Measurements from ENCODE around the gene TMED6. TPM values are rescaled to one million over a fixed set of nuclear protein-coding genes. Genes with fewer than 3 reads are reported as not detected.

The TMED6 gene
- total and polyA plus RNA-seq, 4 donors, result 0.24 to 0.95 (median 0.49) TPM

DNA sequence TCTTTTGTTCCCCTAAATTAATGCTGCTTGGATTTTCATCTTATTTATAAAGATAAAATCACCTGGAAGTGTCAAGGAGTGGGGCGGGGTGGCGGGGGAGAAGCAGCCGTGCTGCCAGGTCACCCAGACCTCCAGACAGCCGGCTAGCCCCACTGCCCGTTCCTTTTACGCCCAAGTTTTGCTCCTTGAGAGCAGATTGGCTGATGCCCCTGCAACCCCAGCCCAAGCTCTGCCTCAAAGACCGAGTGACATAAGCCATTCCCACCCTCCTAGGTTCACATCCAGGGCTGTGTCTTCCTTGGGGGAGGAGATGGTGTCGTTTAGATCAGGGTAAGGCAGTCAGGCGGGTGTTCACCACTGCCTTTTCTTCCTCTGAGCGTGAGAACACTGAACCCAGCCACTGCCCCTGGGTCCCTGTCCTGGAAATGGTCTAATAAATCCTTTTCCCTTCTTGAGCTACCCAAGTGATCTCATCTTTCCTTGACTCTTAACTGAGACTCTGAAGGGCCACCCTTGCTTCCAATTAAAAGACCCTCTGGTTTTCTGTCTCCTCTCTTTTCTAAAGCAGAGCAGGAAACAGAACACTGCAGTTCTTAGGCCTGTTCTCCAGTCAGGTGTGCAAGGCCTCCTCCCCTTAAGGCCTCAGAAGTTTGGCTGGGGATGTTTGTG is 26.9 kb downstream of the TMED6 start:
- no peak overlapping the region for H3K27ac ChIP-seq (ENCODE audit: low read depth in 1 of 2, low read length in 1 of 2)
- H3K4me1 ChIP-seq (ENCODE audit: control insufficient read depth in 5 of 5, insufficient read depth in 5 of 5, low read length in 5 of 5), result peaks cover 10 to 14% (median 13%) of the 10 kb centered on the region in 5 donors
- ATAC-seq (ENCODE audit: insufficient read depth, low FRiP score) (no peak), DNase-seq (no peak)
- no peak overlapping the region for H3K9ac ChIP-seq (ENCODE audit: insufficient read depth in 1 of 2, low read length in 2 of 2)
- H3K27me3 ChIP-seq (ENCODE audit: control insufficient read depth in 3 of 3, insufficient read depth in 3 of 3, low read length in 2 of 3), result no peaks in the 10 kb centered on the region
- no peak for TF ChIP-seq CTCF (IDR thresholded peaks at IDR 0.05; ENCODE audit: control extremely low read depth, extremely low read depth)
- no peaks in the 10 kb centered on the region for H3K9me3 ChIP-seq (ENCODE audit: control insufficient read depth in 4 of 4, insufficient read depth in 3 of 4, low read length in 3 of 4)
- H3K36me3 ChIP-seq (ENCODE audit: control insufficient read depth in 4 of 4, insufficient read depth in 4 of 4, low read length in 4 of 4), result peaks cover 20 to 56% (median 46%) of the 10 kb centered on the region in 4 donors
- 84 to 85% methylated on average over 10 of the region's 10 CpGs for WGBS, 2 donors
- H3K4me3 ChIP-seq, result no peak overlapping the region

DNA sequence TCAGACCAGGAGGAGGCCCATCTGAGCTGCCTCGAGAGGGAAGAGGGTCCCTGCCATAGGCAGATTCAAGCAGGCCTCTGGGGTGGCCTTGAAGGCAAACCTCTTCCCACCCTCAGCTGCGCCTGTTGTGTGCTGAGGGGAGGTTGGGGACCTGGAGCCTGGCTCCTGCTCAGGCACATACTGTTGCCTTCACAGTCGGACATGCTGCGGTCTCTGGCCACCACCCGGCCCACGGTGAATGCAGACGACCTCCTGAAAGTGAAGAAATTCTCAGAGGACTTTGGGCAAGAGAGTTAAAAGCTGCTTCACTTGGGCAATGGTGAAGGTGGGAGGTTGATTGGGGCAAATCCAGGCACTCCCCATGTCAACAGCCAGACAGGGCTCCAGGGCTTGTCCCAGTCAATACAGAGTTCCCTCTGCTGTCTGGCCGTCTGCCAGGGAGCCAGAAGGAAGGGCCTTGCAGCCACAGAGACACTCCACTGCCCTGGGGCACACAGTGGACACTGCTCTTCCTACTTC is 27.5 kb downstream of the TMED6 start:
- Histone ChIP-seq H3K27ac (ENCODE audit: low read depth in 1 of 2, low read length in 1 of 2) (no peak overlapping the region), H3K9me3 (ENCODE audit: control insufficient read depth in 4 of 4, insufficient read depth in 3 of 4, low read length in 3 of 4) (no peaks in the 10 kb centered on the region), H3K4me1 (ENCODE audit: control insufficient read depth in 5 of 5, insufficient read depth in 5 of 5, low read length in 5 of 5) (peaks cover 6 to 10% (median 7%) of the 10 kb centered on the region in 5 donors), H3K9ac (ENCODE audit: insufficient read depth in 1 of 2, low read length in 2 of 2) (no peak overlapping the region), H3K4me3 (no peak overlapping the region), H3K36me3 (ENCODE audit: control insufficient read depth in 4 of 4, insufficient read depth in 4 of 4, low read length in 4 of 4) (peaks cover 21 to 60% (median 51%) of the 10 kb centered on the region in 4 donors), H3K27me3 (ENCODE audit: control insufficient read depth in 3 of 3, insufficient read depth in 3 of 3, low read length in 2 of 3) (no peaks in the 10 kb centered on the region)
- TF ChIP-seq CTCF (IDR thresholded peaks at IDR 0.05; ENCODE audit: control extremely low read depth, extremely low read depth), result no peak
- peak; percentile 13 for ATAC-seq (ENCODE audit: insufficient read depth, low FRiP score)
- peak in 2 of 3 donors; percentile 16 to 27 for DNase-seq
- 76 to 78% methylated on average over 8 of the region's 8 CpGs for WGBS, 2 donors

- H3K27ac ChIP-seq (ENCODE audit: low read depth in 1 of 2, low read length in 1 of 2), result no peak overlapping the region
- H3K4me1 ChIP-seq (ENCODE audit: control insufficient read depth in 5 of 5, insufficient read depth in 5 of 5, low read length in 5 of 5), result peaks cover 0 to 5% (median 3%) of the 10 kb centered on the region in 5 donors
- no peaks in the 10 kb centered on the region for H3K9me3 ChIP-seq (ENCODE audit: control insufficient read depth in 4 of 4, insufficient read depth in 3 of 4, low read length in 3 of 4)
- H3K27me3 ChIP-seq (ENCODE audit: control insufficient read depth in 3 of 3, insufficient read depth in 3 of 3, low read length in 2 of 3), result no peaks in the 10 kb centered on the region
- ATAC-seq (ENCODE audit: insufficient read depth, low FRiP score) (no peak), DNase-seq (no peak)
- H3K36me3 ChIP-seq (ENCODE audit: control insufficient read depth in 4 of 4, insufficient read depth in 4 of 4, low read length in 4 of 4), result peaks cover 26 to 66% (median 50%) of the 10 kb centered on the region in 4 donors
- no peak for TF ChIP-seq CTCF (IDR thresholded peaks at IDR 0.05; ENCODE audit: control extremely low read depth, extremely low read depth)
- H3K9ac ChIP-seq (ENCODE audit: insufficient read depth in 1 of 2, low read length in 2 of 2), result no peak overlapping the region
- WGBS, 2 donors, result 89 to 95% methylated on average over 14 of the region's 14 CpGs
- no peak overlapping the region for H3K4me3 ChIP-seq
Observed at GRCh38 chr16:69323415-69323814, 28.2 kb downstream of the TMED6 start.

All from lung (tissue), 12 donors.